Measurements from ENCODE around the gene FAM83G. TPM values are rescaled to one million over a fixed set of nuclear protein-coding genes. Genes with fewer than 3 reads are reported as not detected.
"Not testable (repeated sequence)": the region's sequence is repeated elsewhere in the genome, so short reads cannot be mapped to it uniquely, and the experiment has no call there.

Gene FAM83G
- 19.3 and 25.4 TPM in 2 replicates for total RNA-seq
- 13.9 and 14.7 TPM in 2 replicates for polyA plus RNA-seq

- WGBS (ENCODE audit: low lambda C conversion rate, missing lambda C conversion rate) = 8% methylated on average over 44 of the region's 67 CpGs
- Histone ChIP-seq H3K9me3 (ENCODE audit: low read depth) (no peaks in the 10 kb centered on the region), H2AFZ (peak within 1 kb of the TSS; percentile 63), H3K9me2 (replicated peaks; ENCODE audit: insufficient read depth) (no peaks in the 10 kb centered on the region), H4K20me1 (ENCODE audit: insufficient read depth, poor library complexity, severe bottlenecking) (peaks cover 19% of the 10 kb centered on the region), H3K4me2 (peak within 1 kb of the TSS; percentile 97), H3K27ac (peak within 1 kb of the TSS; percentile 98), H3K4me1 (ENCODE audit: insufficient read depth) (peaks cover 35% of the 10 kb centered on the region), H3K4me3 (peak within 1 kb of the TSS; percentile 94), H3K27me3 (no peaks in the 10 kb centered on the region), H3K36me3 (replicated peaks; ENCODE audit: insufficient read depth, low read depth) (no peaks in the 10 kb centered on the region), H3K79me2 (peaks cover 34% of the 10 kb centered on the region)
- peak; percentile 93 for DNase-seq (ENCODE audit: low spot score)
- TF ChIP-seq, protein P1, sequence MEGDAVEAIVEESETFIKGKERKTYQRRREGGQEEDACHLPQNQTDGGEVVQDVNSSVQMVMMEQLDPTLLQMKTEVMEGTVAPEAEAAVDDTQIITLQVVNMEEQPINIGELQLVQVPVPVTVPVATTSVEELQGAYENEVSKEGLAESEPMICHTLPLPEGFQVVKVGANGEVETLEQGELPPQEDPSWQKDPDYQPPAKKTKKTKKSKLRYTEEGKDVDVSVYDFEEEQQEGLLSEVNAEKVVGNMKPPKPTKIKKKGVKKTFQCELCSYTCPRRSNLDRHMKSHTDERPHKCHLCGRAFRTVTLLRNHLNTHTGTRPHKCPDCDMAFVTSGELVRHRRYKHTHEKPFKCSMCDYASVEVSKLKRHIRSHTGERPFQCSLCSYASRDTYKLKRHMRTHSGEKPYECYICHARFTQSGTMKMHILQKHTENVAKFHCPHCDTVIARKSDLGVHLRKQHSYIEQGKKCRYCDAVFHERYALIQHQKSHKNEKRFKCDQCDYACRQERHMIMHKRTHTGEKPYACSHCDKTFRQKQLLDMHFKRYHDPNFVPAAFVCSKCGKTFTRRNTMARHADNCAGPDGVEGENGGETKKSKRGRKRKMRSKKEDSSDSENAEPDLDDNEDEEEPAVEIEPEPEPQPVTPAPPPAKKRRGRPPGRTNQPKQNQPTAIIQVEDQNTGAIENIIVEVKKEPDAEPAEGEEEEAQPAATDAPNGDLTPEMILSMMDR (IDR thresholded peaks at IDR 0.05; ENCODE audit: poor library complexity) = no peak
- TF ChIP-seq EZH2 (IDR thresholded peaks at IDR 0.05; ENCODE audit: borderline replicate concordance) = no peak
- no peak for TF ChIP-seq EZH2phosphoT487 (IDR thresholded peaks at IDR 0.05; ENCODE audit: low read depth, severe bottlenecking, unreplicated experiment)
Measured at GRCh38 chr17:19004421-19005136, at the start of gene FAM83G. Gene FAM83G (minus strand): TSS chr17:19004764. CDS start chr17:19004041, 723 bp downstream.

DNA sequence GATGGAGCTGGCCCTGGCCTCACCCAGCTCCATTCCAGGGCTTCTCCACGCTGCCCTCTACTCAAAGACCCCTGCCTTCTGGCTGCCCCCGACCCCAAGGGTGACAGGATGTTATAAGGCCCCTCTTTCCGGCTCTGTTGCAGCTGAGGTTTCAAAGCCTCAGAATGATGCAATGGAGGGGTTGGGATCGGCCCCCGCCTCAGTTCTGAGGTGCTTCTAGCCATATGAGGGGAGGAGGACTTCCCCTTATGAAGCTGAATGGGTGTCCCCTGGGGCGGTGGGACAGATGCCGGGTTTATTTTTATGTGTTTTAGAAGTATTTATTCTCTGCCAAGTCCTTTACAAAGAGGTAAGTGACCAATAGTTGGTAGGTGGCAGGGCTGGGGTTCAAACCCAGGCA lies 44.3 kb upstream of the FAM83G start:
- not testable (repeated sequence) for H3K4me3 ChIP-seq; H4K20me1 ChIP-seq (ENCODE audit: insufficient read depth, poor library complexity, severe bottlenecking); H3K79me2 ChIP-seq; H3K27me3 ChIP-seq; H3K9me3 ChIP-seq (ENCODE audit: low read depth); H3K27ac ChIP-seq; DNase-seq (ENCODE audit: low spot score); H3K4me2 ChIP-seq; H3K4me1 ChIP-seq (ENCODE audit: insufficient read depth); H3K9me2 ChIP-seq (replicated peaks; ENCODE audit: insufficient read depth); H3K36me3 ChIP-seq (replicated peaks; ENCODE audit: insufficient read depth, low read depth); H2AFZ ChIP-seq
- WGBS (ENCODE audit: low lambda C conversion rate, missing lambda C conversion rate) = 80% methylated on average over 1 of the region's 7 CpGs

DNA sequence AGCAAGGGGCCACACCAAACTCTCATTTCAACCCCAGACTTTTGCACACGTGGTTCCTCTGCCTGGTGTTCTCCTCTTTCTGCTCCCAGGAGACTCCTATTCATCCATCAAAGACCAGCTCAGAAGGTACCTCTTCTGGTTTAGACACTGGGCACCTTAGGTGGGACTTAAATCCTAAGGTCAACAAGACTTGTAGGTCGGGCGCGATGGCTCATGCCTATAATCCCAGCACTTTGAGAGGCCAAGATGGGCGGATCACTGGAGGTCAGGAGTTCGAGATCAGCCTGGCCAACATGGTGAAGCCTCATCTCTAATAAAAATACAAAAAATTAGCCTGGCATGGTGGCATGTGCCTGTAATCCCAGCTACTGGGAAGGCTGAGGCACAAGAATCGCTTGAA lies 42.9 kb upstream of the FAM83G start:
- not testable (repeated sequence) for H3K36me3 ChIP-seq (replicated peaks; ENCODE audit: insufficient read depth, low read depth); H3K4me3 ChIP-seq; H3K27ac ChIP-seq; H4K20me1 ChIP-seq (ENCODE audit: insufficient read depth, poor library complexity, severe bottlenecking); H3K4me2 ChIP-seq; H3K9me3 ChIP-seq (ENCODE audit: low read depth); H3K9me2 ChIP-seq (replicated peaks; ENCODE audit: insufficient read depth); H3K79me2 ChIP-seq; H2AFZ ChIP-seq; DNase-seq (ENCODE audit: low spot score); H3K27me3 ChIP-seq; H3K4me1 ChIP-seq (ENCODE audit: insufficient read depth)
- WGBS (ENCODE audit: low lambda C conversion rate, missing lambda C conversion rate) = 84% methylated on average over 5 of the region's 7 CpGs

- H3K4me1 ChIP-seq (ENCODE audit: insufficient read depth); H3K79me2 ChIP-seq; H3K36me3 ChIP-seq (replicated peaks; ENCODE audit: insufficient read depth, low read depth); DNase-seq (ENCODE audit: low spot score); H3K9me3 ChIP-seq (ENCODE audit: low read depth); H3K4me2 ChIP-seq; H3K4me3 ChIP-seq; H3K27ac ChIP-seq; H3K27me3 ChIP-seq; H4K20me1 ChIP-seq (ENCODE audit: insufficient read depth, poor library complexity, severe bottlenecking); H3K9me2 ChIP-seq (replicated peaks; ENCODE audit: insufficient read depth); H2AFZ ChIP-seq: not testable (repeated sequence)
- no CpG with 5 or more reads among the region's 12 CpGs for WGBS (ENCODE audit: low lambda C conversion rate, missing lambda C conversion rate)
Measured at GRCh38 chr17:19046782-19047375, 42.3 kb upstream of the FAM83G start, which contains the start of gene GRAP. Gene GRAP (minus strand): TSS chr17:19046957. CDS start chr17:19046926, 31 bp downstream.

- not testable (repeated sequence) for DNase-seq (ENCODE audit: low spot score); H3K27ac ChIP-seq; H3K79me2 ChIP-seq; H3K4me2 ChIP-seq; H3K36me3 ChIP-seq (replicated peaks; ENCODE audit: insufficient read depth, low read depth); H4K20me1 ChIP-seq (ENCODE audit: insufficient read depth, poor library complexity, severe bottlenecking); H3K27me3 ChIP-seq; H3K4me1 ChIP-seq (ENCODE audit: insufficient read depth); H3K4me3 ChIP-seq; H2AFZ ChIP-seq; H3K9me2 ChIP-seq (replicated peaks; ENCODE audit: insufficient read depth); H3K9me3 ChIP-seq (ENCODE audit: low read depth)
- no CpG with 5 or more reads among the region's 9 CpGs for WGBS (ENCODE audit: low lambda C conversion rate, missing lambda C conversion rate)
Measured at GRCh38 chr17:19044643-19045042, 40.1 kb upstream of the FAM83G start.

- WGBS (ENCODE audit: low lambda C conversion rate, missing lambda C conversion rate) = no CpG with 5 or more reads among the region's 8 CpGs
Measured at GRCh38 chr17:19043032-19043431, 38.5 kb upstream of the FAM83G start.

GRCh38 chr17:19042369-19042768 lies 37.8 kb upstream of the FAM83G start:
- DNase-seq (ENCODE audit: low spot score); H3K4me2 ChIP-seq; H3K9me2 ChIP-seq (replicated peaks; ENCODE audit: insufficient read depth); H2AFZ ChIP-seq; H3K4me1 ChIP-seq (ENCODE audit: insufficient read depth); H3K9me3 ChIP-seq (ENCODE audit: low read depth); H3K27ac ChIP-seq; H3K27me3 ChIP-seq; H3K79me2 ChIP-seq; H3K4me3 ChIP-seq; H3K36me3 ChIP-seq (replicated peaks; ENCODE audit: insufficient read depth, low read depth); H4K20me1 ChIP-seq (ENCODE audit: insufficient read depth, poor library complexity, severe bottlenecking): not testable (repeated sequence)
- no CpG with 5 or more reads among the region's 14 CpGs for WGBS (ENCODE audit: low lambda C conversion rate, missing lambda C conversion rate)

More at GRCh38 chr17:19043032-19043431, 38.5 kb upstream of the FAM83G start:
- H4K20me1 ChIP-seq (ENCODE audit: insufficient read depth, poor library complexity, severe bottlenecking); H3K27ac ChIP-seq; H3K9me2 ChIP-seq (replicated peaks; ENCODE audit: insufficient read depth); H3K4me2 ChIP-seq; H3K36me3 ChIP-seq (replicated peaks; ENCODE audit: insufficient read depth, low read depth); DNase-seq (ENCODE audit: low spot score); H3K4me3 ChIP-seq; H3K27me3 ChIP-seq; H3K9me3 ChIP-seq (ENCODE audit: low read depth); H2AFZ ChIP-seq; H3K79me2 ChIP-seq; H3K4me1 ChIP-seq (ENCODE audit: insufficient read depth): not testable (repeated sequence)

Measured in hepatocyte (in vitro differentiated cells).